ENCODE results near the gene MTA3. TPM values are rescaled to one million over a fixed set of nuclear protein-coding genes. Genes with fewer than 3 reads are reported as not detected.

The MTA3 gene
- total and polyA plus RNA-seq, 2 donors (not counting 1 experiment from before 2014, with no cell fraction given): 31.0 to 47.7 TPM

GRCh38 chr2:42569883-42570282 is 1.5 kb downstream of the MTA3 start:
- Histone ChIP-seq H3K36me3 (ENCODE audit: control insufficient read depth, insufficient read depth, low read length) (no peaks in the 10 kb centered on the region), H3K4me3 (replicated peaks in 1 of 4; ENCODE audit: control extremely low read depth in 1 of 4, insufficient read depth in 1 of 4, low read depth in 3 of 4, low read length in 4 of 4) (peak overlapping the region; percentile 63 to 81 (median 72)), H3K9ac (ENCODE audit: insufficient read depth, low read length) (no peak overlapping the region), H3K27me3 (ENCODE audit: control insufficient read depth, insufficient read depth, low read length) (no peaks in the 10 kb centered on the region), H4K20me1 (ENCODE audit: control insufficient read depth, extremely low read depth, insufficient read depth, low read length) (no peaks in the 10 kb centered on the region), H2AFZ (ENCODE audit: low read length) (no peak overlapping the region), H3K4me2 (ENCODE audit: extremely low read depth, insufficient read depth, low read length) (peak overlapping the region; percentile 81), H3K27ac (ENCODE audit: insufficient read depth, low read length) (no peak overlapping the region), H3K9me3 (ENCODE audit: control insufficient read depth, insufficient read depth, low read depth, low read length) (no peaks in the 10 kb centered on the region), H3K4me1 (ENCODE audit: control insufficient read depth, extremely low read depth, insufficient read depth, low read length) (peaks cover 9% of the 10 kb centered on the region), H3K79me2 (ENCODE audit: control insufficient read depth, insufficient read depth, low read length) (peaks cover 8% of the 10 kb centered on the region)
- TF ChIP-seq EZH2 (IDR thresholded peaks at IDR 0.05; ENCODE audit: low read length, missing control alignments) (no peak), CTCF (conservative IDR thresholded peaks at IDR 0.05 in 1 of 2, IDR thresholded peaks at IDR 0.05 in 1 of 2; ENCODE audit: low read depth in 1 of 2, low read length in 2 of 2) (no peak)
- no peak for DNase-seq (ENCODE audit: low read depth in 2 of 2)

- no peaks in the 10 kb centered on the region for H3K36me3 ChIP-seq (ENCODE audit: control insufficient read depth, insufficient read depth, low read length)
- H3K4me1 ChIP-seq (ENCODE audit: control insufficient read depth, extremely low read depth, insufficient read depth, low read length): peaks cover 9% of the 10 kb centered on the region
- no peaks in the 10 kb centered on the region for H3K9me3 ChIP-seq (ENCODE audit: control insufficient read depth, insufficient read depth, low read depth, low read length)
- H3K4me2 ChIP-seq (ENCODE audit: extremely low read depth, insufficient read depth, low read length): no peak overlapping the region
- no peaks in the 10 kb centered on the region for H4K20me1 ChIP-seq (ENCODE audit: control insufficient read depth, extremely low read depth, insufficient read depth, low read length)
- H3K27ac ChIP-seq (ENCODE audit: insufficient read depth, low read length): no peak overlapping the region
- H3K27me3 ChIP-seq (ENCODE audit: control insufficient read depth, insufficient read depth, low read length): no peaks in the 10 kb centered on the region
- no peak overlapping the region for H3K4me3 ChIP-seq (replicated peaks in 1 of 4; ENCODE audit: control extremely low read depth in 1 of 4, insufficient read depth in 1 of 4, low read depth in 3 of 4, low read length in 4 of 4)
- H3K79me2 ChIP-seq (ENCODE audit: control insufficient read depth, insufficient read depth, low read length): peaks cover 8% of the 10 kb centered on the region
- TF ChIP-seq CTCF (conservative IDR thresholded peaks at IDR 0.05 in 1 of 2, IDR thresholded peaks at IDR 0.05 in 1 of 2; ENCODE audit: low read depth in 1 of 2, low read length in 2 of 2): no peak
- no peak for TF ChIP-seq EZH2 (IDR thresholded peaks at IDR 0.05; ENCODE audit: low read length, missing control alignments)
- DNase-seq (ENCODE audit: low read depth in 2 of 2): no peak
- H2AFZ ChIP-seq (ENCODE audit: low read length): no peak overlapping the region
- H3K9ac ChIP-seq (ENCODE audit: insufficient read depth, low read length): no peak overlapping the region
Observed at GRCh38 chr2:42572297-42573081, 4.1 kb downstream of the MTA3 start.

- peaks cover 3% of the 10 kb centered on the region for H3K4me1 ChIP-seq (ENCODE audit: control insufficient read depth, extremely low read depth, insufficient read depth, low read length)
- no peak overlapping the region for H2AFZ ChIP-seq (ENCODE audit: low read length)
- H3K79me2 ChIP-seq (ENCODE audit: control insufficient read depth, insufficient read depth, low read length): peaks cover 8% of the 10 kb centered on the region
- no peaks in the 10 kb centered on the region for H3K36me3 ChIP-seq (ENCODE audit: control insufficient read depth, insufficient read depth, low read length)
- H3K27ac ChIP-seq (ENCODE audit: insufficient read depth, low read length): no peak overlapping the region
- no peak overlapping the region for H3K4me2 ChIP-seq (ENCODE audit: extremely low read depth, insufficient read depth, low read length)
- H3K9ac ChIP-seq (ENCODE audit: insufficient read depth, low read length): no peak overlapping the region
- DNase-seq (ENCODE audit: low read depth in 2 of 2): no peak
- H4K20me1 ChIP-seq (ENCODE audit: control insufficient read depth, extremely low read depth, insufficient read depth, low read length): no peaks in the 10 kb centered on the region
- H3K4me3 ChIP-seq (replicated peaks in 1 of 4; ENCODE audit: control extremely low read depth in 1 of 4, insufficient read depth in 1 of 4, low read depth in 3 of 4, low read length in 4 of 4): no peak overlapping the region
- H3K27me3 ChIP-seq (ENCODE audit: control insufficient read depth, insufficient read depth, low read length): no peaks in the 10 kb centered on the region
- no peaks in the 10 kb centered on the region for H3K9me3 ChIP-seq (ENCODE audit: control insufficient read depth, insufficient read depth, low read depth, low read length)
- no peak for TF ChIP-seq EZH2 (IDR thresholded peaks at IDR 0.05; ENCODE audit: low read length, missing control alignments)
- no peak for TF ChIP-seq CTCF (conservative IDR thresholded peaks at IDR 0.05 in 1 of 2, IDR thresholded peaks at IDR 0.05 in 1 of 2; ENCODE audit: low read depth in 1 of 2, low read length in 2 of 2)
Observed at GRCh38 chr2:42573256-42573655, 4.8 kb downstream of the MTA3 start.

Data from fibroblast of lung (primary cell).